Bronchus fibroblast of lung (primary cell): Measurements from ENCODE around the gene HIGD1B. TPM values are rescaled to one million over a fixed set of nuclear protein-coding genes. Genes with fewer than 3 reads are reported as not detected.

Experiments
- total RNA-seq: library from RNA; depleted of rRNA; stranded (reverse); fragments of >200 nt; gene quantifications from 2 replicates; pipeline ENCODE4 v1.2.3, GENCODE V29; 2015

The HIGD1B gene
- not detected in 2 replicates for total RNA-seq

DNA sequence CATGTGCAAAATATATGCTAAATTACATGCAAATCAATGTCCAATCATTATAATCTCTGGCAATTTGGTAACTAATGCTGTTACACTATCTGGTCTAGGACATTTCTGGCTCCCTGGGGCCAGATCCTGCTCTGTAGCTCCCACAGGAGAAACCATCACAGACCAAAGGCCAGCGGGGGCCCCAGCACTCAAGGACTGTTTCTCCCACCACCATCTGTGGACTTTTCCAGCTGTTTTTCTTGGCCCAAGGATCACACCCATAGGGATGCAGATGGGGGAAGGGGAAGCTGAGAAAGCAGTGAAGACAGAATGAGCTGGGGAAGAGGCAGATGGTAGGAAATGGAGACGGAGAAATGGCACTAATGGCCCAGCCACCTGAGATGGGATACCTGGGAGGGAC, at the start of gene HIGD1B:
HIGD1B (plus strand) TSS at position 298 of the 400 bp plus-strand sequence. CDS start 270 bp downstream, outside the sequence.

DNA sequence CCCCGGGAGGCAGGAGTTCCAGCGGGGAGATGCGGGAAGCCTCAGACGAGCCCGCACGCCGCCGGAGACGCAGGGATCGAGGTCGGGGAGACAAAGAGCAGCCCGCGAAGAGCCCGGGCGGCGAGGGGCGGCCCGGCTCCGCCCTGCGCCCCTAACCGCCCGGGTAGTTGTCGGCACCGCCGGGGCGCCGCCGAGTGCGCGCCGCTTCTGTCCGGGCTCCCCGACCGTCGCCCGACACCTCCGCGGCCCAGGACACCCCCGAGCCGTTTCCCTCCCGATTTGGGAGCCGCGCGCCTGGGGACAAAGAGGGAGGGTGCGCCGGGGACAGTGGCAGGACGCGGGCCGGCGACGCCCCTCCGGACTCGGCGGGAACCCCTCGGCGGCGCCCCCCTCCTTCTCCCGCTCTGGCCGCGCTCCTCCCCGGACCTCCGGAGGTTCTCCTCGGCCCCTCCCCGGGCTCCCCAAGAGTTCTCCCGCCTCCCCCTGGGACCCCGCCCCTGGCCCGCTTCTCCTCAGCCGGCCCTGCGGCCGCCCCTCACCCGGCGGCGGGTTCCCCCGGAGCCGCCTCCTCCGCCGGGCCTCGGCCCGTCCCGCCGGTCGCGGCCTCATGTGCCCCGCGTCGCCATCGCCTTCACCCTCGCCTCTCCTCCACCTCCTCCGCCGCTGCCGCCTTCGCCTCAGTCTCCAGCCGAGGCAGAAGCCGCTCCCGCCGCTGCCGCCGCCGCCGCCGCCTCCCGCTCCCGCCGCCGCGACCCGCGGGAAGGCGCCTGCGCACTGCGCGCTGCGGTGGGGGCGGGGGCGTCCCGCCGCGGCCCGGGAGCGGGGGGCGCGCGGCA, 17.9 kb upstream of the HIGD1B start, which contains the start of gene GJC1:
GJC1 (minus strand) TSS at position 765 of the 836 bp plus-strand sequence. CDS start 24,470 bp downstream, outside the sequence.

GRCh38 chr17:44899074-44899782, 51.5 kb downstream of the HIGD1B start, which contains the start of gene EFTUD2:
EFTUD2 (minus strand) TSS chr17:44899445; CDS start chr17:44894521, 4,924 bp downstream.

Other genes starting within 250 kb of the HIGD1B start
- gene MEIOC, start 191.4 kb upstream of the HIGD1B start, total RNA-seq = under 0.01 and 0.34 TPM in 2 replicates
- gene CCDC43, start 158.1 kb upstream of the HIGD1B start, total RNA-seq = 19.2 and 26.9 TPM in 2 replicates
- gene DBF4B, start 139.2 kb upstream of the HIGD1B start, total RNA-seq = 9.2 and 12.3 TPM in 2 replicates
- gene ADAM11, start 88.9 kb upstream of the HIGD1B start, total RNA-seq = 0.45 and 0.50 TPM in 2 replicates
- gene GJC1, start 17.6 kb upstream of the HIGD1B start, total RNA-seq = 15.5 and 18.3 TPM in 2 replicates
- gene EFTUD2, start 51.6 kb downstream of the HIGD1B start, total RNA-seq = 72.5 and 86.7 TPM in 2 replicates
- gene GFAP, start 67.6 kb downstream of the HIGD1B start, total RNA-seq = 0.67 and 1.5 TPM in 2 replicates
- 25.2 and 25.4 TPM in 2 replicates for gene KIF18B, start 99.9 kb downstream of the HIGD1B start, total RNA-seq
- gene C1QL1, start 120.4 kb downstream of the HIGD1B start, total RNA-seq = 1.0 and 1.6 TPM in 2 replicates
- 70.5 and 77.2 TPM in 2 replicates for gene DCAKD, start 203.7 kb downstream of the HIGD1B start, total RNA-seq
- 57.2 and 66.6 TPM in 2 replicates for gene NMT1, start 213.4 kb downstream of the HIGD1B start, total RNA-seq